Activated CD4-positive, alpha-beta T cell treated with anti-CD3 and anti-CD28 coated beads, Interleukin-10, Interleukin-2, amounts not matched to agents 100 ng/mL and 50 ng/mL, durations not matched to agents 16 hours and 8 hours (primary cell): ENCODE results near the gene PCNX3.
A peak's percentile ranks its signal among the peaks of the same experiment; 100 is the strongest.
"Not testable (repeated sequence)": the region's sequence is repeated elsewhere in the genome, so short reads cannot be mapped to it uniquely, and the experiment has no call there.

Experiments used
- DNase-seq: peaks from one replicate; pipeline ENCODE4 v3.0.0-alpha.2; 2020

Gene PCNX3

GRCh38 chr11:65621460-65621859, 5.9 kb downstream of the PCNX3 start:
- no peak for DNase-seq

- DNase-seq, result no peak
Measured at GRCh38 chr11:65622011-65622410, 6.4 kb downstream of the PCNX3 start.

GRCh38 chr11:65623177-65623576, 7.6 kb downstream of the PCNX3 start:
- no peak for DNase-seq

GRCh38 chr11:65623852-65624616, 8.5 kb downstream of the PCNX3 start:
- DNase-seq, result no peak

- no peak for DNase-seq
Measured at GRCh38 chr11:65624931-65625627, 9.5 kb downstream of the PCNX3 start.

GRCh38 chr11:65625628-65626342, 10.2 kb downstream of the PCNX3 start:
- peak; percentile 48 for DNase-seq

GRCh38 chr11:65627202-65627601, 11.6 kb downstream of the PCNX3 start:
- DNase-seq, result no peak

GRCh38 chr11:65629579-65629978, 14.0 kb downstream of the PCNX3 start:
- DNase-seq, result no peak

- DNase-seq, result no peak
Measured at GRCh38 chr11:65630215-65630614, 14.6 kb downstream of the PCNX3 start.

GRCh38 chr11:65633390-65634108, 18.0 kb downstream of the PCNX3 start:
- no peak for DNase-seq

GRCh38 chr11:65634109-65634436, 18.5 kb downstream of the PCNX3 start:
- no peak for DNase-seq

GRCh38 chr11:65634440-65634839, 18.9 kb downstream of the PCNX3 start:
- DNase-seq, result no peak

- DNase-seq, result no peak
Measured at GRCh38 chr11:65634905-65635731, 19.5 kb downstream of the PCNX3 start.

- no peak for DNase-seq
Measured at GRCh38 chr11:65636108-65637031, 20.8 kb downstream of the PCNX3 start.

GRCh38 chr11:65637032-65637557, 21.5 kb downstream of the PCNX3 start:
- DNase-seq, result no peak

- DNase-seq, result peak; percentile 82
Measured at GRCh38 chr11:65637794-65638419, 22.3 kb downstream of the PCNX3 start, which contains the start of gene SIPA1. Gene SIPA1 (plus strand): TSS chr11:65638101. CDS start chr11:65640922, 2,821 bp downstream.

- DNase-seq, result not testable (repeated sequence)
Measured at GRCh38 chr11:65639228-65639597, 23.6 kb downstream of the PCNX3 start.

GRCh38 chr11:65639623-65640482, 24.3 kb downstream of the PCNX3 start:
- peak; percentile 72 for DNase-seq
